ENCODE data around the gene BLCAP. TPM values are rescaled to one million over a fixed set of nuclear protein-coding genes. Genes with fewer than 3 reads are reported as not detected.

The BLCAP gene
- total RNA-seq, 3 donors from 2014 or later: 62.9 to 81.8 (median 63.2) TPM

- DNase-seq (ENCODE audit: low spot score in 2 of 2): no peak
- Histone ChIP-seq H3K9me3 (no peaks in the 10 kb centered on the region), H3K27ac (no peak overlapping the region), H3K4me1 (no peaks in the 10 kb centered on the region), H3K4me3 (no peak overlapping the region), H3K36me3 (no peaks in the 10 kb centered on the region), H3K27me3 (no peaks in the 10 kb centered on the region)
- TF ChIP-seq POLR2AphosphoS5 (IDR thresholded peaks at IDR 0.05) (no peak), CTCF (IDR thresholded peaks at IDR 0.05) (no peak), POLR2A (IDR thresholded peaks at IDR 0.05) (no peak)
- intact Hi-C loops (cut with DNase I; ENCODE audit: low total_unique reads): no loop called here
These were observed 29.5 kb downstream of the BLCAP start for GRCh38 chr20:37498066-37498665.

DNA sequence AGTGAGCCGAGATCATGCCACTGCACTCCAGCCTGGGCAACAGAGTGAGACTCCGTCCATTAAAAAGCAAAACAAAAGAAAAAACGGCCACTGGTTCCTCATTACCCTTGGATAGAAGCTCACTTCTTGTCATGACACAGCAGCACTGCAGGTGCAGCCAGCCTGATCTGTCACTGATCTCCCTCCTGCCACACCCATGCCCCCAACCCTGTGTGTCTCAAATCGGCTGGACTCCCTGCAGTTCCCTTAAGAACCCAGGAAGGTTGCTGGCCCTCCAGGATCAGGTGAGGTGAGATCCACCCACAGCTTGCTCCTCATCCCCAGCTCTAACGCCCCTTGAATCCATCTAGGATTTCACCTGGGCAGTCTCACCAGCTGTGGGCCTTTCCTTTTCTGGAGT is 32.9 kb downstream of the BLCAP start:
- no peak for TF ChIP-seq POLR2A (IDR thresholded peaks at IDR 0.05)
- no peak for TF ChIP-seq CTCF (IDR thresholded peaks at IDR 0.05)
- TF ChIP-seq POLR2AphosphoS5 (IDR thresholded peaks at IDR 0.05): no peak
- intact Hi-C loops (cut with DNase I; ENCODE audit: low total_unique reads): no loop called here
- DNase-seq (ENCODE audit: low spot score in 2 of 2): no peak
- H3K4me1 ChIP-seq: no peaks in the 10 kb centered on the region
- H3K27ac ChIP-seq: no peak overlapping the region
- no peaks in the 10 kb centered on the region for H3K27me3 ChIP-seq
- H3K36me3 ChIP-seq: no peaks in the 10 kb centered on the region
- H3K9me3 ChIP-seq: no peaks in the 10 kb centered on the region
- no peak overlapping the region for H3K4me3 ChIP-seq

- H3K9me3 ChIP-seq: no peaks in the 10 kb centered on the region
- H3K27ac ChIP-seq: no peak overlapping the region
- H3K4me3 ChIP-seq: no peak overlapping the region
- intact Hi-C loops (cut with DNase I; ENCODE audit: low total_unique reads): no loop called here
- no peak for DNase-seq (ENCODE audit: low spot score in 2 of 2)
- no peaks in the 10 kb centered on the region for H3K4me1 ChIP-seq
- TF ChIP-seq POLR2A (IDR thresholded peaks at IDR 0.05) (no peak), CTCF (IDR thresholded peaks at IDR 0.05) (no peak), POLR2AphosphoS5 (IDR thresholded peaks at IDR 0.05) (no peak)
- no peaks in the 10 kb centered on the region for H3K27me3 ChIP-seq
- H3K36me3 ChIP-seq: no peaks in the 10 kb centered on the region
These were observed 33.4 kb downstream of the BLCAP start for GRCh38 chr20:37494301-37494700.

GRCh38 chr20:37492945-37493344 is 34.7 kb downstream of the BLCAP start:
- Histone ChIP-seq H3K27ac (no peak overlapping the region), H3K27me3 (no peaks in the 10 kb centered on the region), H3K4me1 (no peaks in the 10 kb centered on the region), H3K9me3 (no peaks in the 10 kb centered on the region), H3K36me3 (no peaks in the 10 kb centered on the region), H3K4me3 (no peak overlapping the region)
- no peak for TF ChIP-seq POLR2A (IDR thresholded peaks at IDR 0.05)
- TF ChIP-seq CTCF (IDR thresholded peaks at IDR 0.05): no peak
- no peak for TF ChIP-seq POLR2AphosphoS5 (IDR thresholded peaks at IDR 0.05)
- intact Hi-C loops (cut with DNase I; ENCODE audit: low total_unique reads): no loop called here
- DNase-seq (ENCODE audit: low spot score in 2 of 2): no peak

- no peak for DNase-seq (ENCODE audit: low spot score in 2 of 2)
- H3K27ac ChIP-seq: no peak overlapping the region
- H3K4me1 ChIP-seq: no peaks in the 10 kb centered on the region
- no peak overlapping the region for H3K4me3 ChIP-seq
- H3K27me3 ChIP-seq: no peaks in the 10 kb centered on the region
- intact Hi-C loops (cut with DNase I; ENCODE audit: low total_unique reads): no loop called here
- TF ChIP-seq POLR2A (IDR thresholded peaks at IDR 0.05) (no peak), POLR2AphosphoS5 (IDR thresholded peaks at IDR 0.05) (no peak), CTCF (IDR thresholded peaks at IDR 0.05) (no peak)
- no peaks in the 10 kb centered on the region for H3K9me3 ChIP-seq
- no peaks in the 10 kb centered on the region for H3K36me3 ChIP-seq
These were observed 35.5 kb downstream of the BLCAP start for GRCh38 chr20:37492096-37492625.

Measured in breast epithelium (tissue), 4 donors.